Stimulated activated CD8-positive, alpha-beta memory T cell treated with anti-CD3 and anti-CD28 coated beads, Interleukin-4, amount 100 ng/mL, for 24 hours (primary cell): ENCODE measurements around the gene RTP1.
"Not testable (repeated sequence)": the region's sequence is repeated elsewhere in the genome, so short reads cannot be mapped to it uniquely, and the experiment has no call there.

Source experiments
- DNase-seq: peaks from one replicate; pipeline ENCODE4 v3.0.0-alpha.2; 2020; ENCODE audit warnings: low read depth

The RTP1 gene

DNA sequence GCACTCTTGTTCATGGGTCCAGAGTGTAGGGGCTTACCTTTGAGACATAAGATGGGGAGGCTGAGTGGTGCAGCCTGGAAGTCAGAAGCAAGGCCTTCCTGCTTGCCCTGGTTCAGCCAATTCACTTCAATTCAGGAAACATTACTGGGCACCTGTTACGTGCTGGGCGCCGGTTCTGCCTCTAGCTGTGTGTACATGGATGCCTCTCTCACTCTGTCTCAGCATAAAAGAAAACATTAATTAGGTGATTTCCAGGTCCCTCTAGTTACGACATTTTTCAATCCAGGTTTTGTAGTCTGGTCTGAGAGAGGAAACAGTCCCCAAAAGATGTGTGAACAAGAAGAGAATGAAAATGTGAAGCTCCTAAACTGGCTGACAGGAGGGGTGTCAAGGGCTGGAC lies 1.2 kb downstream of the RTP1 start:
- no peak for DNase-seq

DNA sequence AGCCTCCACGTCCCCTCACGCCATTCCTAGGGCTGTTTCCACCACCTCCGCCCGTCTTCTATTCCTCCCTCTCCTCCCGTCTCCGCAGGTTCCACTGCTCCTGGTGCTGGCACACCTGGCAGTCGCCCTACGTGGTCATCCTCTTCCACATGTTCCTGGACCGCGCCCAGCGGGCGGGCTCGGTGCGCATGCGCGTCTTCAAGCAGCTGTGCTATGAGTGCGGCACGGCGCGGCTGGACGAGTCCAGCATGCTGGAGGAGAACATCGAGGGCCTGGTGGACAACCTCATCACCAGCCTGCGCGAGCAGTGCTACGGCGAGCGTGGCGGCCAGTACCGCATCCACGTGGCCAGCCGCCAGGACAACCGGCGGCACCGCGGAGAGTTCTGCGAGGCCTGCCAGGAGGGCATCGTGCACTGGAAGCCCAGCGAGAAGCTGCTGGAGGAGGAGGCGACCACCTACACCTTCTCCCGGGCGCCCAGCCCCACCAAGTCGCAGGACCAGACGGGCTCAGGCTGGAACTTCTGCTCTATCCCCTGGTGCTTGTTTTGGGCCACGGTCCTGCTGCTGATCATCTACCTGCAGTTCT lies 2.3 kb downstream of the RTP1 start:
- DNase-seq = not testable (repeated sequence)

DNA sequence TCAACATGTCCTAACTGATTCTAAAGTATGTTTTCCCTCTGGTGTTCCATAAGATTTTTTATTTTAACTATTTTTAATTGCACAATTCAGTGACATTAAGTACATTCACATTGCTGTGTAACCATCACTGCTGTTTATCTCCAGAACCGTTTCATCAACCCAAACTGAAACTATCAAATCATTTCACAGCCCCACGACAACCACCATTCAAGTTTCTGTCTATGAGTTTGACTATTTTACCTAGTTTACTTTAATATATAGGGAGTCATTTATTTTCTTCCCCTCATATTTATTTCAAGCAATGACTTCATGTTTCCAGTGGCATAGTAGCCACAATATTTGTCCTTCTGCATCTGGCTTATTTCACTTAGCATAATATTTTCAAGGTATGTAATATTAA lies 8.4 kb downstream of the RTP1 start:
- no peak for DNase-seq

DNA sequence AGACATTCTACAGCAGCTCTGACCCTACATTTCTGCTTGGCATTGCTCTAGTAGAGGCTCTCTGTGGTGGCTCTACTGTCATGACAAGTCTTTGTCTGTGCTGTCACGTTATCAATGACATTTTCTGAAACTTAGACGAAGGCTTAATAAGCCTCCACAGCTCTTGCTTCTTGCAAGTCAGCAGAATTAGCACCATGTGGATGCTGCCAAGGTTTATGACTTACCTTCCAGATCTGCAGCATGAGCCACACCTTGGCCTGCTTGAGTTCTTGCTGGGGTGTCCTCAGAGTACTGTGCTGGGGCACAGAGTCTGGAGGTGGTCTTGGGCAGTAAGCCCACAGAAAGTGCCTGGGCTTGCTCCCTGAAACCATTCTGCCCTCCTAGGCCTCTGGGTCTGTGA lies 9.8 kb downstream of the RTP1 start:
- DNase-seq = no peak

DNA sequence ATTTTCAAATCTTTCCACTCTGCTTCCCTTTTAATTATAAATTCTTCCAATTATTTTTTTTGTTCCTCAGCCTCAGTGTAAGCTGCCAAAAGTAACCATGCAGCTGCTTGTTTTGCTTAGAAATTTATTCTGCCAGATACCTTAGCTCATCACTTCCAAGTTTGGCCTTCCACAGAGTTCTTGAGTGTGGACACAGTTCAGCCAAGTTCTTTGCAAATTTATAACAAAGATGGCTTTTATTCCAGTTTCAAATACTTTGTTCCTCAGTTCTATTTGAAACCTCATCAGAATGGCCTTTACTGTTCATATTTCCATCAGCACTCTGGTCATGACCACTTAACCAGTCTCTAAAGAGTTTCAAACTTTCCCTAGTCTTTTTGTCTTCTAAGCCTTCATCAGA lies 10.3 kb downstream of the RTP1 start:
- DNase-seq = no peak

DNA sequence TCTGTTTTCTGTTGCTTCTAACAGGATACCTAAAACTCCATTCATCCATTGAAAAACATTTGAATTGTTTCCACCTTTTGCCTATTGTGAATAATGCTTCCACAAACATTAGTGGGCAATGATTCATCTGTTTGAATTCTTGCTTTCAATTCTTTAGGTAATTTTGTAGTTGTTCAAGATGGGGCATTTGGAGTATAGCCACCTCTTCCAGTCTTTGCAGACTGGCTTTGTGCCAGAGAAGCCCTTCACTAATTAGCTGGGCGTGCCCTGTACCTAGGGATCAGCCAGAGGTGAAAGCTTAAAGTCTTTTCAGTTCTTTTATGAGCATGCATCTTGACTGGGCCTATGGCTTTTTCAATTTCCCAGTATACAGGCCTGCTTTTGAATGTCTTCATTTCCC lies 10.9 kb downstream of the RTP1 start:
- DNase-seq = no peak

DNA sequence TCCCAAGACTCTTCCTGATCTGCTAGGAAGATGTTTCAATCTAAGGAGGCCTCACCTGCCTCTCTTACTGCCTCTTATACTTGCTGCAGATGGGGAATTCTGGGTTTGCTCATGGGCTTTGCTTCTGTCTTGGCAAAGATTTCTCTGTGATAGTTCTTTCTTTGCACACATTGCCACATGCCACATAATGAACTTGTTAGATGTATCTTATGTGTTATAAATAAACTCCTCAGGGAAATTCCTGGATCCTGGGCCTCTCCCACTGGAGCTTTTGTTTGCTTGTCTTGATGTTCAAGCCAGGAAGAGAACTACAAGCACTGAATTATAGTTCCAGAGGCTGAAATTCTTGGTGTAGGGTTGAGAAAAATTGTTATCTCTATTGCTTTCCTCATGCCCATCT lies 12.2 kb downstream of the RTP1 start:
- no peak for DNase-seq

DNA sequence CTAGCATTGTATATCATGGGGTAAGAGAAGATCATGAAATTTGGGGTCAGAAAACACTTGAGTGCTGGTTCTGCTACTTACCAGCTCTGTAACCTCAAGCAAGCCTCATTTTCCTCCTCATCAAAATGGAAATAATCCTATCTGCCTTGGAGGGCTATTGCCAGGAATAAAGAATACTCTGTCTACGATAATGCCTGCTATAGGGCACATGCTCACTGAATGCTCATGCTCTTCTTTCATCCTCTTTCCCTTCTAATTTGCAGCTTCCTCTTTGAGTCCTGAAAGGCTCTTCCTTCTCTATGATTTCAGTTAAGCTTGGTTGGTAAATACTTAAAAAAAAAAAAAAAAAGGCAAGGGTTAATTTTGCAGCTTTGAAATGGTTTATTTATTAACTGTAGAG lies 12.8 kb downstream of the RTP1 start:
- no peak for DNase-seq

DNA sequence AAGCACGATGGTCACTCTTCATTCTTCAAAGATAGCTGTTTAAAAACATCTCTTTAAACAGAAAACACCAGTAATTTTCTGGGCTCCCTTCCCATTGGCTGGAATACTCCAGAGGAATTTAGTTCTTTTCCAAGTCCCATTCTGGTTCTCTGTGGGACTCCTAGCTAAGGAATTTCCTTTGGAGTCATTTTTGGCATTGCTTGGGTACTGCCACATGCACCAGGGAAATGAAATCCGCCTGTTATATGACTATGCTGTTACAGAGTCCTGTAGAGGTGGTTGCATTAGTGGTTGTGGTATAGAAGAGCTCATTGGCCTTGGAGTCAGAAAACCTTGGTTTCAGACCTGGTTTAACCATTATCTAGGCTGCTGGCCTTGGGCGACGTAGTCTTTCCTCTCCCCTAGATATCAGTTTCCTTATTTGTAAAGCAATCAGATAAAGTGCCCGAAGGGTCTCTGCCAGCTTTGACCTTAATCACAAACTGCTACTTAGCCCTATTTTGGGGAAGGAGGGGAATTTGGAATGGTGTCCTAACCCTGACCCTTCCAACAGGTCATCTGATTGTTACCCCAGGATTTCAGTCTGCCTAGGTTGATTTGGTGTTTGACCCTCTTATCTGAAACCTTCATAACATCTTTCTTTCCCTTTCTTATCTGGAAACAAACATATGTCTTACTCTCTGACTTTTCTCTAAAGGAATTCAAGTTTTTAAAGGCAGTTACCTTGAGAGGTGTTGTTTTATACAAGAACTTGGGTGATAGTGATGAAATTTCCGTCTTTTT lies 13.4 kb downstream of the RTP1 start:
- DNase-seq = no peak

DNA sequence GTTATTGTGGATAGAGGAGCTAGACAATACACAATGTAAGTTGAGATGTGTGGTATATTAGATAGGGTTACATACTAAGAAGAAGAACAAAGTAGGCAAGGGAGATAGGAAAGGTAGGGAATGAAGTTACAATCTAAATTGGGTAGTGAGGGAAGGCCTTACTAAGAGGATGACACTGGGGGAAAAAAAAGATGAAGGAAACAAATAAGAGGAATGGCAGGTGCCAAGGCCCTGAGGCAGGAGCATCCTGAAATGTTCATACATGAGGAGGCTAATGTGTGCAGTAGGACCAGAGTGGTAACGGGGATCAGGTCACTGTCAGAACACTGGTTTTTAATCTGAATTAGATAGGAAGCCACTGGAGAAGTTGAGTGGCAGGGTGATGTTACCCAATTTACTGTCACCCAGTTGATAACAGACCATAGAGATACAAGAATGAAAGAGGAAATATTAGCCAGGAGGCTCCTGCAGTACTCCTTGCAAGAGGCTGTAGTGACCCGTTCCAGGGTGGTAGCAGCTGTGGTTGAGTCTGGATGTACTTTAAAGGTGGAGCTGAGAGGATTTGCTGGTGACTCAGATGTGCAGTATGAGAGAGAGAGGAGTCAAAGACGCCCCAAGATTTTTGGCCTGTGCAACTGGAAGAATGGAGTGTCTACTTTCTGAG lies 14.4 kb downstream of the RTP1 start:
- DNase-seq = no peak

DNA sequence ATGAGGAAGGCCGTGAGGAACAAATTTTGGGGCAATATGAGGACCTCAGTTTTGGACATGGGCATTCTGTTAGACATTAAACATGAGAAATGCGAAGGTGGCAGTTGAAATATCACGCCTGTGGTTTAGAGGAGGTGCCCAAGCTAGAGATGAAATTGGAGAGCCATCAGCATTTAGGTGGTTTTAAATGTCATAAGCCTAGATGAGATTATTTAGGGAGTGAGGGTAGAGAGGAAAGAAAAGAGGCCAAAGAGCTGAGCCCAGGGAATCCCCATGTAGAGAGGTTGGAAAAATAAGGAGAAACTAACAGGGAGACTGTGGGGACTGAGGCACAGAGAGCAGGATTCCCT lies 14.9 kb downstream of the RTP1 start:
- no peak for DNase-seq

DNA sequence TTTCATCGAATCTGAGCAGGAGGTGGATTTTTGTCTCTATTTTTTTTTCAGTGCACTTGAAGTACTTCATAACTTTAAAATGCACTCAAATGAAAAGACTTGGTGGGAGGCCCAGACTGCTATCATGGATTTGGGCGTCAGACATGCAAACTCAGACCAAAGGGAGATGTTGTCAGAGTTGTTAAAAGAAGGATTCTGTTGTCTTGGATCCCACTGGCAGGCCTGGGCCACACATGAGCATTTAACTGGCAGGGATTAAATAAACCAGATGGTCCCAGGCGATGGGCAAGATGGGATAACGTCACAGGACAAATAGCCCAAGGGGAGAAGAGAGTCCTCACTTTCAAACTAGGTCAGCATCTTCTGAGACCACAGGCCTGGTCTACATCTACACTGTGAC lies 15.4 kb downstream of the RTP1 start:
- no peak for DNase-seq

DNA sequence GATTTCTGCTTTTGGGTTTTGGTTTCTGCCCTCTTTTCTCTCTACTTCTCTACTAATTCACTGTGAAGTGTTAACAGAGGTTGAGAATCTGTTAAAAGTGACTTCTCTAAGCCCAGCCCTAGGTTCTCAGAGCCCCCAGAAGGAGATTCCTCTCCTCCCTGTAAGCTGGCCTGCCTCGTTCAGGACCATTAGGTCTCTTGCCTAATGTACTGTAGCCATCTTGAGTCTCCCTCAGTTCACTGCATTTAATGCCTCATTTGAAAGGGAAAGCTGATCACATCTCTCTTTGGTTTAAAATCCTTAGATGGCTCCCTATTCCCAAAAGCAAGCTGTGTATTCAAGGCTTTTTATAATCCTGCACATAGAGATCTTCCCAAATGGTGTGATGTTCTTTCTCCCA lies 16.3 kb downstream of the RTP1 start:
- DNase-seq = no peak

DNA sequence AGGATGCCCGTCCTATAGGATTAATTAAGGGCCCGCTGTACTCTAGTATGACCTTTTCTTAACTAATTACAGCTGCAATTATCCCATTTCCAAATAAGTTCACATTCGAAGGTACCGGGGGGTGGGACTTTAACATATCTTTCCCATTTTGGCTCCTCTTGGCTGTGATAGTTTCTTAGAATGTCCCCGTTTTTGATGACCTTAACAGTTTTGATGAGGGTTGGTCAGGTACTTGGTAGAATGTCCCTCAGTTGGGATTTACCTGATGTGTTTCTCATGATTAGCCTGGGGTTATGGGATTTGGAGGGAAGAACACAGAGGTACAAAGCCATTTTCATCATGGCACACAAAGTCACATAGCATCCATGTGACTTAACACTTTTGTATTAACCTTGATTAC lies 18.2 kb downstream of the RTP1 start:
- DNase-seq = no peak

DNA sequence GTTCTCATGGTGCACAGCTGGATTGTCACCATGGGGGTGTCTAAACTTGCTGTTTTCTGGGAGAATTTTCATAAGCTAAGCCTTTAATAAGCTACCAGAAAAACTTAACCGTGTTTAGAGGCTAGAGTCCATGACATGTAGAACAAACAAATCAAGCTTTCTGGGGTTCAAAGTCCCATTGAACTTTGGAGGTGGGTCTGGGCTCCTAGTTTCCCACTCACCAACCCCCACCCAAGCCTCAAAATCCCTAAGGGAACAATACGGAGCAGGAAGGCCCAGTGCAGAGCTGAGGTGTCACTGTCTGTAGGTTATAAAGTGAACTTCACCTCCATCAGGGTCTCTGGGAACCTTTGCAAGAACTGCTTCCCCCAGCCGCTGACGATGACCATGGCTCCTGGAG lies 25.5 kb downstream of the RTP1 start:
- DNase-seq = no peak

DNA sequence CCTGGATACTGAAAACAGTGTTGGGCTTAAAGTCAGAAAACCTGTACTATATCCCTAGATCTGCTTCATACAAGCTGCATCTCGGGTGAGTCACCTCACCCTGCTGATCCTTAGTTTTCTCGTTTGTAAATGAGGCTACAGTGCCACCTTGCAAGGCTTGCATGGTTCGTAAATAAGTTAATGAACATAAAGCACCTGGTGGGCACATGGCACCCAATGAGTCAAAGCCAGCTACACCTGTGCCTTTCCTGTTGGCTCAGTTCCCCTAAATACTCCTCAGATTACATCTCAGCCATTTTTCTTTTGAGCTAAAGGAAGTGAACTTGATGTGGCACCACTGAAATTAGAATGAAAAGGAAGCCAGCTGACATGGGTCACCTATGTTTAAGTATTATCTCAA lies 26.5 kb downstream of the RTP1 start:
- DNase-seq = no peak

DNA sequence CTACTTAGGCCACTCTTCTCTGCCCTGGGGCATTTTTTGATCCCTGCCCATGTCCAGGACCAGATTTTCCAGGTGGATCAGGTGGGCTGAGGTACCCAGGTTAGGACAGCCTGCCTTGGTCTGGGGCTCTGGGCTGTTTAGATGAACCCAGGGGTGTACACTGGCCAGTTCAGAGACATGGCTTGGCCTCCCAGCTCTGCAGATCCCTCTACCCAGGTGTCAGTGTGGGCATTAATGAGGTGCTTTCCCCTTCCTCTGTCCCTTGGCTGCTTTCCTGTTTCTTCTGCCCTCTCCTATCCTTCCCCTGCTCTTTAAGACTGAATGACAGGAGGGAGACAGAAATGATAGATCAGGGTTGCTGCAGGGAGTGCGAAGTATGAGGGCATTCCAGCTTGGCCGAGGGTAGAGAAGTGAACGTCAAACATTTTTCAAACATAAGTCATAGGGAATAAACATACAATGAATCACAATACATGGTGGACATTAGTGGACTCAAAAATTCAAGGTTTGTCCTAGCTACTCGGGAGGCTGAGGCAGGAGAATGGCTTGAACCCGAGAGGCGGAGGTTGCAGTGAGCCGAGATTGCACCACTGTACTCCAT lies 30.5 kb downstream of the RTP1 start:
- no peak for DNase-seq

DNA sequence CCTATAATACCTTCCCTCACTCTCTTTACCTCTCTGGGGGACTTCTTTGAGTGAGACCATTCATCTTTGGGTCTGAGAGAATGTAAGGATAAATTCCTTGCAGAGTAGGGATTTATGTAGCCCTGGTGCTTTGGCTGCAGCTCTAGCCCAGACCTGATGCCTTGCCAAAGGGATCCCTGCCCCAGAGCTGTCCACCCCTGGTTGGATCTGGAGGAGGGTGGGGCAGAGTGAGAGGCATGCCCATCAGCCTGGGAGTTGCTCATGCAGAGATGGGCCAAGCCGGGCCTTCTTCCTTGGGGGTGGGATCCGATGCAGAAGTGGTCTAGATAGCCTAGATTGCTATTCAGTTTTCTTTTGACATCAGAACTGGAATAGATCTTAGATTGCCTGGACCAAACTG lies 31.5 kb downstream of the RTP1 start:
- DNase-seq = no peak

DNA sequence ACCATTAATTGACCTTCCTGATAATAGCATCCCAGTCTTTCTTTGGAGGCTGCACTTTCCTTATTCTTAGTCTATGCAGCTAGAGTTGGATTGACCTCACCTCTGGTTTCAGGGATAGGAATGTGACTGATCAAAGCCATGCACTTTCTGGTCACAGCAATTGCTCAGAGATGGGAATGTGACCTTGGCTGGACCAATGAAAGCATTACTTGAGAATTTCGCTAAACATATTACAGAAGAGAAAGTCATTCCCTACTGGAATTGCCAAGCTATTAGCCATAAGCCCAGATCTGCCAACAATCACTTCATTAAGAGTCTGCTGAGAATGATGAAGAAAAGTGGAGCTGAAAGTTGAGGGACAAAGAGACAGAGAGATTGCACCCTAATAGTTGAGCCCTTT lies 32.7 kb downstream of the RTP1 start:
- no peak for DNase-seq

DNA sequence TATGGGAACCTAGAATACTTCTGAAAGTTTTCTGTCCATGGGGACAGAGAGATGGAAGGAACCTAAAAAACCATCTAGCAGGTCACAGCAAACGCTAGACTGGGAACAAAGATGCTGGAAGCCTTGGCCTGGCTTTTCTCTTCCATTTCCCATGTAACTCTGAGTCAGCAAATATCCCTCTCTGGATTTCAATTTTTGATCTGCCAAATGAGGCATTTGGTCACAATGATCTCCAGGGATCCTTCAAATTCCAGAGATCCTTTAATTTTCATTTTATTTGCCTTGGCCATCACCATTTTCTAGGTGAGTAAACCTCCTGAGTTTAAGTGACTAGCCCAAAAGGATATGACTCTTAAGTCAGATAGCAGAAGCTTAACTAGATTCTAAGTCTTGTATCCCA lies 39.7 kb downstream of the RTP1 start:
- no peak for DNase-seq

DNA sequence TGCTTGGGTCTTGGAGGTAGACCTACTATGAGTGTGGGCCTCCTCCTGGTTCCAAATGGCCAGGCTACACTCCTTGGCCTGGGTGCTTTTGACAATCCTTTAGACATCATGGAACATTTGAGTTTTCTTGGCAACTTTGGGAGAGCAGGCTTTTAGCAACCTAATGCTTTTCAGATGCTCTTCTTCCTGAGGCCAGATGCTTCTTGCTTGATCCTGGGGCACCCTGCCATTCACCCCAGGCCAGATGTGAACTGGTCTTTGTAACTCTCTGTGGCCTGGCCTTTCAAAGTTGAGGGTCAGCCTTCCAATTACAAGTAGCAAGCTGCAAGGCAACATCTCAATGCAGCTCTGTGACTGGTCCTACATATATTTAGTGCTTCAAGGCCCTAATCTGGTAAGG lies 40.5 kb downstream of the RTP1 start:
- no peak for DNase-seq

DNA sequence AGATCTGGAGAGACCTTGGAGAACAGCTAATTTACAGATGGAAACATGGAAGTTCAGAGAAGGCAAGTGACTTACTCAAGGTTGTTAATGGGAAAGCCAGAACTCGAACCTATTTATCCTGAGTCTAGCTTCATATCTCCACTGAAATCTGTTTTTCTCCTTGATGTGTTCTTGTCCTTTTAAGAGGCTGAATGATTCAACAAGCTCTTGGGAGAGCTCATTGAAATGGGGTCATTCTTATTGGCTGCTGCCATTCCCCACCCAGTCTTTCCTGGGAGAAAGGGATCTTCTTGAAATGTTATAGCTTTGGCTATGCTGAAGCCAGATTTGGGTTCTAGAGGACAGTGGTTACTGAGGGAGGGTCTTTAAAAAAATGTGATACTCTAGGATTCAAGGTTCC lies 41.0 kb downstream of the RTP1 start:
- no peak for DNase-seq

DNA sequence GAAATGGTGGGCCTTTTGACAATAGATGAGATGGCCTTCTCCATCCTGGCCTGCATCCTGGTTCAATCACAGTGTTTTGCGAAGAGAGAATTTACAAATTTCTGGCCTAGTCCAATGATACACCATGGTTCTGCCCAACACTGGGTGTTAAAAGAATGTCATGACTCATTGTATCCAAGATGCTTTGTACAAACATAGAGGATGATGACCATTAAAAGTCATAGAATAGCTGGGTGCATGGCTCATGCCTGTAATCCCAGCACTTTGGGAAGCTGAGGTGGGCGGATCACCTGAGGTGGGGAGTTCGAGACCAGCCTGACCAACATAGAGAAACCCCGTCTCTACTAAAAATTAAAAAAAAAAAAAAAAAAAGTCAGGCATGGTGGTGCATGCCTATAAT lies 41.5 kb downstream of the RTP1 start:
- not testable (repeated sequence) for DNase-seq
